MM.1S (cell line): ENCODE results near the gene MYL10.

Experiments used
- CTCF ChIP-seq: fragments of 300-600 bp; sonication (generic); IDR thresholded peaks from 2 replicates; pipeline ENCODE4 v1.5.1; 2016; ENCODE audit warnings: antibody characterized with exemption, low read length, mixed read lengths
- EZH2 ChIP-seq: fragments of 300-600 bp; sonication (generic); optimal IDR thresholded peaks from 2 replicates; pipeline ENCODE3; 2017; ENCODE audit warnings: low read depth, mild to moderate bottlenecking, antibody characterized with exemption, low read length, mixed read lengths
- EZH2phosphoT487 ChIP-seq: fragments of 300-600 bp; sonication (generic); IDR thresholded peaks from 2 replicates; pipeline ENCODE4 v1.6.1; 2018; ENCODE audit warnings: antibody characterized with exemption, low read length

GRCh38 chr7:101598986-101599771 is 29.9 kb downstream of the MYL10 start:
- TF ChIP-seq EZH2 = no peak
- TF ChIP-seq CTCF = no peak
- no peak for TF ChIP-seq EZH2phosphoT487
